Astrocyte (in vitro differentiated cells and primary cell): ENCODE results near the gene SLC38A11. TPM values are rescaled to one million over a fixed set of nuclear protein-coding genes. Genes with fewer than 3 reads are reported as not detected.

Source experiments
- DNase-seq: peaks from one replicate; pipeline ENCODE4 v3.0.0-alpha.2; 2010; ENCODE audit warnings: low read depth
- FAIRE-seq: peaks from 2 replicates; lab custom pipeline; 2011; peaks lifted over from hg19 to GRCh38; lab: Jason Lieb, UNC
- H2AFZ ChIP-seq: 2 replicates; pipeline ENCODE4 v1.6.0; 2012; ENCODE audit warnings: low read depth, low read length, inconsistent platforms
- H3K27ac ChIP-seq: 2 replicates; pipeline ENCODE4 v1.5.1; 2011; ENCODE audit warnings: low read depth, low read length, inconsistent platforms
- H3K27me3 ChIP-seq: 2 replicates; pipeline ENCODE4 v1.6.0; 2011; ENCODE audit warnings: low read length, inconsistent platforms; ENCODE audit not compliant: insufficient read depth
- H3K36me3 ChIP-seq: 2 replicates; pipeline ENCODE4 v1.5.1; 2011; ENCODE audit warnings: low read length, inconsistent platforms; ENCODE audit not compliant: insufficient read depth
- H3K4me1 ChIP-seq: 2 replicates; pipeline ENCODE4 v1.5.1; 2011; ENCODE audit warnings: low read length, inconsistent platforms; ENCODE audit not compliant: insufficient read depth
- H3K4me2 ChIP-seq: 2 replicates; pipeline ENCODE4 v1.6.0; 2012; ENCODE audit warnings: low read length, inconsistent platforms
- H3K4me3 ChIP-seq: 2 replicates; pipeline ENCODE4 v1.5.1; 2011; ENCODE audit warnings: low read depth, mild to moderate bottlenecking, low read length, inconsistent platforms; ENCODE audit not compliant: insufficient read depth
- H3K79me2 ChIP-seq: 2 replicates; pipeline ENCODE4 v1.6.0; 2012; ENCODE audit warnings: mild to moderate bottlenecking, low read length, inconsistent platforms; ENCODE audit not compliant: insufficient read depth
- H3K9ac ChIP-seq: 2 replicates; pipeline ENCODE4 v1.6.0; 2012; ENCODE audit warnings: mild to moderate bottlenecking, low read length, inconsistent platforms
- H3K9me3 ChIP-seq: 2 replicates; pipeline ENCODE4 v1.5.1; 2012; ENCODE audit warnings: low read depth, mild to moderate bottlenecking, low read length, inconsistent platforms; ENCODE audit not compliant: insufficient read depth
- H4K20me1 ChIP-seq: 2 replicates; pipeline ENCODE4 v1.6.0; 2012; ENCODE audit warnings: low read length, inconsistent platforms; ENCODE audit not compliant: insufficient read depth
- H3K27ac Mint-ChIP-seq: one replicate; pipeline ENCODE4 v1.8.0; 2021; ENCODE audit warnings: mild to moderate bottlenecking, mixed read lengths; ENCODE audit not compliant: unreplicated experiment
- H3K27me3 Mint-ChIP-seq: one replicate; pipeline ENCODE4 v1.8.0; 2021; ENCODE audit warnings: low read depth, mixed read lengths; ENCODE audit not compliant: unreplicated experiment
- H3K36me3 Mint-ChIP-seq: one replicate; pipeline ENCODE4 v1.8.0; 2021; ENCODE audit warnings: low read depth, mixed read lengths; ENCODE audit not compliant: unreplicated experiment
- H3K4me1 Mint-ChIP-seq: one replicate; pipeline ENCODE4 v1.8.0; 2021; ENCODE audit warnings: low read depth, mixed read lengths; ENCODE audit not compliant: unreplicated experiment
- H3K4me3 Mint-ChIP-seq: one replicate; pipeline ENCODE4 v1.8.0; 2021; ENCODE audit warnings: mild to moderate bottlenecking, moderate library complexity, mixed read lengths; ENCODE audit not compliant: unreplicated experiment
- H3K9me3 Mint-ChIP-seq: one replicate; pipeline ENCODE4 v1.8.0; 2021; ENCODE audit warnings: mild to moderate bottlenecking, mixed read lengths; ENCODE audit not compliant: unreplicated experiment
- EZH2 ChIP-seq: IDR thresholded peaks from 2 replicates; pipeline ENCODE4 v1.6.1; 2012; ENCODE audit warnings: mild to moderate bottlenecking, low read length, inconsistent platforms; ENCODE audit not compliant: insufficient read depth
- total RNA-seq: library from RNA; stranded (reverse); gene quantifications from 2 replicates; pipeline ENCODE4 v1.2.1, GENCODE V29; 2021
- TF ChIP-seq, protein P1 (sequence below): IDR thresholded peaks from 2 replicates; pipeline ENCODE4 v1.5.1; 2011; ENCODE audit warnings: low read depth, mild to moderate bottlenecking, inconsistent platforms, low read length, moderate library complexity; ENCODE audit not compliant: insufficient read depth

The SLC38A11 gene
- total RNA-seq, 1 donor from 2014 or later = not detected

DNA sequence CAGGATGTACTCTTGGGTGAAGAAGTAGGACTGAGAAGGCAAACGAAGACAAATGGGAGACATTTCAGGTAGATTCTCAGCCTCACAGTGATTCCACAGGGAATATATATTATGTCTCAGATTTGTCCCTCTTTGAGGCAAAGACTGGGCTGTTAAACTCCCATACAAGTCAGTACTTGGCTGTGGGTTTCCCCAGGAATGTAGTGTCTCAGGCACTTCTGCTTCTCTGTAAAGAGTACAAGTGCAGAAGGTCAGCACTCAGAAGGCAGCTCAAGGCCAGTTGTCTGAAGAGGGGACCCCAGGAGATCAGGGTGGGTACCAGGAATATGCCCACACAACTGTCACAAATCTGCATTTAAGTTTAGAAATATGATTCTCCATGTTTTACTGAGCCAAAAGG lies 73.8 kb downstream of the SLC38A11 start:
- H3K9me3 ChIP-seq = no peaks in the 10 kb centered on the region
- H3K4me3 ChIP-seq = no peak overlapping the region
- H3K9ac ChIP-seq = no peak overlapping the region
- no peak overlapping the region for H3K4me2 ChIP-seq
- no peaks in the 10 kb centered on the region for H3K36me3 Mint-ChIP-seq
- FAIRE-seq = no peak
- H3K79me2 ChIP-seq = no peaks in the 10 kb centered on the region
- H3K27me3 Mint-ChIP-seq = no peaks in the 10 kb centered on the region
- no peaks in the 10 kb centered on the region for H3K36me3 ChIP-seq
- no peak overlapping the region for H3K27ac ChIP-seq
- TF ChIP-seq, protein P1, sequence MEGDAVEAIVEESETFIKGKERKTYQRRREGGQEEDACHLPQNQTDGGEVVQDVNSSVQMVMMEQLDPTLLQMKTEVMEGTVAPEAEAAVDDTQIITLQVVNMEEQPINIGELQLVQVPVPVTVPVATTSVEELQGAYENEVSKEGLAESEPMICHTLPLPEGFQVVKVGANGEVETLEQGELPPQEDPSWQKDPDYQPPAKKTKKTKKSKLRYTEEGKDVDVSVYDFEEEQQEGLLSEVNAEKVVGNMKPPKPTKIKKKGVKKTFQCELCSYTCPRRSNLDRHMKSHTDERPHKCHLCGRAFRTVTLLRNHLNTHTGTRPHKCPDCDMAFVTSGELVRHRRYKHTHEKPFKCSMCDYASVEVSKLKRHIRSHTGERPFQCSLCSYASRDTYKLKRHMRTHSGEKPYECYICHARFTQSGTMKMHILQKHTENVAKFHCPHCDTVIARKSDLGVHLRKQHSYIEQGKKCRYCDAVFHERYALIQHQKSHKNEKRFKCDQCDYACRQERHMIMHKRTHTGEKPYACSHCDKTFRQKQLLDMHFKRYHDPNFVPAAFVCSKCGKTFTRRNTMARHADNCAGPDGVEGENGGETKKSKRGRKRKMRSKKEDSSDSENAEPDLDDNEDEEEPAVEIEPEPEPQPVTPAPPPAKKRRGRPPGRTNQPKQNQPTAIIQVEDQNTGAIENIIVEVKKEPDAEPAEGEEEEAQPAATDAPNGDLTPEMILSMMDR = no peak
- no peak for TF ChIP-seq EZH2
- peaks cover 2% of the 10 kb centered on the region for H3K9me3 Mint-ChIP-seq
- H3K4me1 ChIP-seq = no peaks in the 10 kb centered on the region
- no peaks in the 10 kb centered on the region for H3K4me1 Mint-ChIP-seq
- H3K4me3 Mint-ChIP-seq = no peak overlapping the region
- no peak for DNase-seq
- no peak overlapping the region for H2AFZ ChIP-seq
- no peaks in the 10 kb centered on the region for H4K20me1 ChIP-seq
- H3K27me3 ChIP-seq = no peaks in the 10 kb centered on the region
- H3K27ac Mint-ChIP-seq = no peak overlapping the region

DNA sequence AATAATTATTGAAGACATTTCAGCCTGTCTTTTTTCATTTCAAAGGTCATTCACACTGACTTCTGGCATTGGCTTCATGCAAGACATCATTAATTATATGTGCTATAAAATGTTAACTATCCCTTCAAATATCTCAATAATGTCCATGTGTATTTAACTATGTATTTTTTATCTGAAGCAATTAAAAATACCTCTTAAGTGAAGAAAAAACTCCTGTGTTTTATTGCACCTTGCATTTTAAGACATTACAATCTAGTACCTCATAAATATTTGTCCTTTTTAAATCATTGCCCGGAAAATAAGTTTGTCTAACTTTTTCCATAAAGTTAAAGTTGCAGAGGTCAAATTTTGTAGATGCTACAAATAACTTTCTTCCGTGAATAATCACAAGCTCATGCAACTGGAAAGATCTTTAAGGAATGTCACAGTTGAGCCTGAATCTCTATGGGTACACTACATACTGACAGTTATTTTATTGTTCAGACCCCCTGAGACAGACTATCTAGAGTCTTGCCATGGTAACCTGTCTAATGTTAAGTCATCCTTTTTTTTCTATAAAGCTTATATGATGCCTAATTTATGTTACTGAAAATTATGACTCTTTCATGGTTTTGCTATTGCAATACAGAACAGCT lies 75.3 kb downstream of the SLC38A11 start:
- H3K79me2 ChIP-seq = no peaks in the 10 kb centered on the region
- H3K27ac Mint-ChIP-seq = no peak overlapping the region
- H3K27me3 ChIP-seq = no peaks in the 10 kb centered on the region
- H3K27ac ChIP-seq = no peak overlapping the region
- H3K9ac ChIP-seq = no peak overlapping the region
- no peak overlapping the region for H3K4me3 Mint-ChIP-seq
- no peak for FAIRE-seq
- no peaks in the 10 kb centered on the region for H4K20me1 ChIP-seq
- H3K9me3 Mint-ChIP-seq = peaks cover 2% of the 10 kb centered on the region
- H3K4me1 Mint-ChIP-seq = no peaks in the 10 kb centered on the region
- no peaks in the 10 kb centered on the region for H3K36me3 Mint-ChIP-seq
- no peak overlapping the region for H2AFZ ChIP-seq
- no peaks in the 10 kb centered on the region for H3K9me3 ChIP-seq
- no peak overlapping the region for H3K4me2 ChIP-seq
- no peaks in the 10 kb centered on the region for H3K36me3 ChIP-seq
- no peaks in the 10 kb centered on the region for H3K4me1 ChIP-seq
- no peak overlapping the region for H3K4me3 ChIP-seq
- DNase-seq = peak; percentile 13
- TF ChIP-seq, protein P1 = no peak
- no peak for TF ChIP-seq EZH2
- H3K27me3 Mint-ChIP-seq = no peaks in the 10 kb centered on the region

DNA sequence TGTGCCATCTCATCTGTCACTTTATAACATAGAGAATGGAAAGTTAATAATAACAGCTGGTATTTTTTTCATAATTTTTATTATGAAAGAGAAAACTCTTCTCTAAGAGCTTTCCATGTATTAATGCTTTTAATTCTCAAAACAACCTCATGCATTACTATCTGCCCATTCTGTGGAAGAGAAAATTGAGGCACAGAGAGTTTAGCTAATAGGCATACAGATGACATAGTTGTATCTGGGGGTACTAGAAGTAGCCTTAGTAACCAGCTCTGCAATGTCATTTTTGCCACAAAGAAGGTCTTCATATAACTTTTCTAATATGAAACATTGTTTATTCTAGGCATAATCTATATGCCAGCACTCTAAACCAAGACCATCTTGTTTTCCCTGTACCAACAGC lies 77.4 kb downstream of the SLC38A11 start:
- Mint-ChIP-seq H3K27me3 (no peaks in the 10 kb centered on the region), H3K4me1 (no peaks in the 10 kb centered on the region), H3K9me3 (peaks cover 2% of the 10 kb centered on the region), H3K27ac (no peak overlapping the region), H3K36me3 (no peaks in the 10 kb centered on the region), H3K4me3 (no peak overlapping the region)
- TF ChIP-seq, protein P1 = no peak
- no peak for TF ChIP-seq EZH2
- H3K4me1 ChIP-seq = no peaks in the 10 kb centered on the region
- H3K4me2 ChIP-seq = no peak overlapping the region
- no peak overlapping the region for H2AFZ ChIP-seq
- FAIRE-seq (no peak), DNase-seq (no peak)
- no peaks in the 10 kb centered on the region for H3K79me2 ChIP-seq
- no peaks in the 10 kb centered on the region for H3K36me3 ChIP-seq
- no peak overlapping the region for H3K4me3 ChIP-seq
- H4K20me1 ChIP-seq = no peaks in the 10 kb centered on the region
- H3K9me3 ChIP-seq = no peaks in the 10 kb centered on the region
- H3K27ac ChIP-seq = no peak overlapping the region
- H3K27me3 ChIP-seq = no peaks in the 10 kb centered on the region
- H3K9ac ChIP-seq = no peak overlapping the region
